ENCODE data around the gene COX6A2.
"Not testable (repeated sequence)": the region's sequence is repeated elsewhere in the genome, so short reads cannot be mapped to it uniquely, and the experiment has no call there.

The COX6A2 gene

GRCh38 chr16:31461921-31462804 is 34.0 kb upstream of the COX6A2 start:
- DNase-seq (ENCODE audit: low spot score): no peak

- DNase-seq (ENCODE audit: low spot score): no peak
These were observed 33.2 kb upstream of the COX6A2 start for GRCh38 chr16:31461201-31461920.

- DNase-seq (ENCODE audit: low spot score): peak; percentile 25
These were observed 32.4 kb upstream of the COX6A2 start for GRCh38 chr16:31460582-31461002.

GRCh38 chr16:31459687-31460581 is 31.8 kb upstream of the COX6A2 start:
- peak; percentile 97 for DNase-seq (ENCODE audit: low spot score)

- peak; percentile 88 for DNase-seq (ENCODE audit: low spot score)
These were observed 30.9 kb upstream of the COX6A2 start, which contains the start of gene ARMC5 for GRCh38 chr16:31458844-31459686. Gene ARMC5 (plus strand): TSS chr16:31459501. CDS start chr16:31459525, 24 bp downstream.

GRCh38 chr16:31458073-31458843 is 30.1 kb upstream of the COX6A2 start:
- DNase-seq (ENCODE audit: low spot score): no peak

- no peak for DNase-seq (ENCODE audit: low spot score)
These were observed 28.8 kb upstream of the COX6A2 start for GRCh38 chr16:31456988-31457360.

GRCh38 chr16:31455601-31456314 is 27.6 kb upstream of the COX6A2 start:
- DNase-seq (ENCODE audit: low spot score): peak; percentile 25

- no peak for DNase-seq (ENCODE audit: low spot score)
These were observed 25.4 kb upstream of the COX6A2 start for GRCh38 chr16:31453255-31454204.

GRCh38 chr16:31452631-31453106 is 24.5 kb upstream of the COX6A2 start:
- DNase-seq (ENCODE audit: low spot score): no peak

GRCh38 chr16:31451681-31452351 is 23.7 kb upstream of the COX6A2 start:
- peak; percentile 76 for DNase-seq (ENCODE audit: low spot score)

GRCh38 chr16:31451201-31451600 is 23.0 kb upstream of the COX6A2 start:
- DNase-seq (ENCODE audit: low spot score): no peak

GRCh38 chr16:31445931-31446330 is 17.8 kb upstream of the COX6A2 start:
- not testable (repeated sequence) for DNase-seq (ENCODE audit: low spot score)

GRCh38 chr16:31441956-31442355 is 13.8 kb upstream of the COX6A2 start:
- no peak for DNase-seq (ENCODE audit: low spot score)

- no peak for DNase-seq (ENCODE audit: low spot score)
These were observed 12.5 kb upstream of the COX6A2 start for GRCh38 chr16:31440516-31441184.

- DNase-seq (ENCODE audit: low spot score): no peak
These were observed 11.4 kb upstream of the COX6A2 start for GRCh38 chr16:31439519-31439918.

GRCh38 chr16:31439023-31439422 is 10.9 kb upstream of the COX6A2 start:
- DNase-seq (ENCODE audit: low spot score): not testable (repeated sequence)

Data from D341Med (cell line).